ENCODE results near the gene C1orf167.

DNA sequence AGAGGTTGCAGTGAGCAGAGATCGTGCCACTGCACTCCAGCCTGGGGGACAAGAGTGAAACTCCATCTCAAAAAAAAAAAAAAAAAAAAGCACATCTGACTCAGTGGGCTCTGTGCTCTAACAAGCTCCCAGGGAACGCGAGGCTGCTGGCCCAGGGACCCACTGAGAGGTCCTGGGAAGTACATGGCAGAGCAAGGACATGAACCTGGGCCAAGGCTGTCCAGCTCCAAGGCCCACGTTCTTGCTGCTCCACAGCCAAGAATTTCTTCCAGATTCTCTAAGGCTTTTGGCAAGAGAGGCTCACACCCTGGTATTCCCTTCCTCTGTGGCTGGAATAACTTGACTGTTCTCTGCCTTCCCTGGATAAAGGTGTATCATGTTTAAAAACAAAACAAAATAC lies 41.5 kb upstream of the C1orf167 start:
- no peak for TF ChIP-seq GATA3 (IDR thresholded peaks at IDR 0.05; ENCODE audit: low read depth, low read length)
- TF ChIP-seq GATA2 (IDR thresholded peaks at IDR 0.05; ENCODE audit: low read depth, low read length), result no peak

Data from SH-SY5Y (cell line).